ENCODE measurements around the gene CLEC4C.

DNA sequence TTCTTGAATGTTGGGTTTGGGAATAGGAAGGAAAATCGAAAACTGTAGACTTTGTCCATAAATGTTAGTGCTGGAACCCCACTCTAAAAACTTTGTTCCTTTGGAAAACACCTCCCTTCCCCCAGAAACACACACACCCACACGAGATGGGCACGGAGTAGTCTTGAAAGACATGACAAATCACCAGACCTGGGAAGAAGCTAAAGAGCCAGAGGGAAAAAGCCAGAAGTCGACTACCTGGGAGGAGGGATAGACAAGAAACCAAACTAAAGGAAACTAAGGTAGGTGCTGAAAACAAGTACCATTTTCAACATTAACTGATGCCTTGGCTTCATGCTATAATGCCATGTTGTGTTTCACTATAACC, 41.1 kb upstream of the CLEC4C start:
- TF ChIP-seq, protein P1, sequence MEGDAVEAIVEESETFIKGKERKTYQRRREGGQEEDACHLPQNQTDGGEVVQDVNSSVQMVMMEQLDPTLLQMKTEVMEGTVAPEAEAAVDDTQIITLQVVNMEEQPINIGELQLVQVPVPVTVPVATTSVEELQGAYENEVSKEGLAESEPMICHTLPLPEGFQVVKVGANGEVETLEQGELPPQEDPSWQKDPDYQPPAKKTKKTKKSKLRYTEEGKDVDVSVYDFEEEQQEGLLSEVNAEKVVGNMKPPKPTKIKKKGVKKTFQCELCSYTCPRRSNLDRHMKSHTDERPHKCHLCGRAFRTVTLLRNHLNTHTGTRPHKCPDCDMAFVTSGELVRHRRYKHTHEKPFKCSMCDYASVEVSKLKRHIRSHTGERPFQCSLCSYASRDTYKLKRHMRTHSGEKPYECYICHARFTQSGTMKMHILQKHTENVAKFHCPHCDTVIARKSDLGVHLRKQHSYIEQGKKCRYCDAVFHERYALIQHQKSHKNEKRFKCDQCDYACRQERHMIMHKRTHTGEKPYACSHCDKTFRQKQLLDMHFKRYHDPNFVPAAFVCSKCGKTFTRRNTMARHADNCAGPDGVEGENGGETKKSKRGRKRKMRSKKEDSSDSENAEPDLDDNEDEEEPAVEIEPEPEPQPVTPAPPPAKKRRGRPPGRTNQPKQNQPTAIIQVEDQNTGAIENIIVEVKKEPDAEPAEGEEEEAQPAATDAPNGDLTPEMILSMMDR (IDR thresholded peaks at IDR 0.05): no peak
- no peak for TF ChIP-seq POLR2AphosphoS5 (IDR thresholded peaks at IDR 0.05)
- no peak for TF ChIP-seq POLR2A (IDR thresholded peaks at IDR 0.05)

All from prostate gland (tissue), 2 donors.